H1 (cell line): Measurements from ENCODE around the gene MAGOH. TPM values are rescaled to one million over a fixed set of nuclear protein-coding genes. Genes with fewer than 3 reads are reported as not detected.

ENCODE experiments used
- CTCF ChIA-PET: fragments of 300-600 bp; sonication (Branson Sonifier 250); formaldehyde crosslinking; loops from one replicate; lab custom pipeline; 2021; ENCODE audit not compliant: partially characterized antibody; lab: Charles Lee
- POLR2A ChIA-PET: fragments of 300-600 bp; sonication (Branson Sonifier 250); formaldehyde crosslinking; loops from one replicate; lab custom pipeline; 2021; ENCODE audit warnings: inconsistent platforms; ENCODE audit not compliant: partially characterized antibody; lab: Charles Lee
- DNase-seq, 2 experiments: peaks; one replicate each; pipeline versions ENCODE4 v3.0.0 to v3.0.0-alpha.2; 2010 to 2022; ENCODE audit warnings: low spot score in 2 of 2, low read depth in 1 of 2, mixed read lengths in 1 of 2
- FAIRE-seq: peaks from 2 replicates; lab custom pipeline; 2011; peaks lifted over from hg19 to GRCh38; lab: Jason Lieb, UNC
- H2AFZ ChIP-seq: 2 replicates; pipeline ENCODE4 v1.8.1; 2012; ENCODE audit warnings: low read length, inconsistent platforms
- H2AK5ac ChIP-seq: 2 replicates; pipeline ENCODE4 v1.6.1; 2013; ENCODE audit warnings: low read depth, low read length
- H2BK120ac ChIP-seq: replicated peaks from 2 replicates; pipeline ENCODE3; 2013; ENCODE audit warnings: low read depth, low read length, inconsistent platforms
- H2BK12ac ChIP-seq: 2 replicates; pipeline ENCODE4 v1.6.1; 2013; ENCODE audit warnings: low read depth, low read length
- H2BK15ac ChIP-seq: 2 replicates; pipeline ENCODE4 v1.6.1; 2013; ENCODE audit warnings: low read length
- H2BK20ac ChIP-seq: 2 replicates; pipeline ENCODE4 v1.6.1; 2013; ENCODE audit warnings: low read length
- H2BK5ac ChIP-seq: 2 replicates; pipeline ENCODE4 v1.6.1; 2013; ENCODE audit warnings: low read depth, low read length
- H3K14ac ChIP-seq: 2 replicates; pipeline ENCODE4 v1.6.1; 2013; ENCODE audit warnings: inconsistent platforms; ENCODE audit not compliant: insufficient read length
- H3K18ac ChIP-seq: 2 replicates; pipeline ENCODE4 v1.6.1; 2013; ENCODE audit warnings: low read length; ENCODE audit errors: extremely low read depth
- H3K23ac ChIP-seq: 2 replicates; pipeline ENCODE4 v1.6.1; 2013; ENCODE audit warnings: inconsistent platforms; ENCODE audit not compliant: insufficient read length
- H3K23me2 ChIP-seq: 2 replicates; pipeline ENCODE4 v1.6.1; 2013; ENCODE audit warnings: low read depth, low read length
- H3K27ac ChIP-seq: 2 replicates; pipeline ENCODE4 v1.6.1; 2011; ENCODE audit warnings: low read depth, low read length, inconsistent platforms
- H3K27me3 ChIP-seq, 4 experiments: replicated peaks in 1 of 4; 1 replicate in 1 of 4; 2 replicates in 3 of 4; pipeline versions ENCODE4 v1.6.1 to v1.8.1; 2011 to 2013; ENCODE audit warnings: low read length in 3 of 4, mild to moderate bottlenecking in 3 of 4, inconsistent platforms in 2 of 4, mixed read lengths in 2 of 4, moderate library complexity in 1 of 4; ENCODE audit not compliant: control insufficient read depth in 3 of 4, insufficient read depth in 3 of 4; ENCODE audit errors: extremely low read depth in 1 of 4
- H3K36me3 ChIP-seq, 4 experiments: 2 replicates each; pipeline versions ENCODE4 v1.6.1 to v1.8.1; 2011 to 2013; ENCODE audit warnings: mild to moderate bottlenecking in 4 of 4, low read length in 3 of 4, moderate library complexity in 2 of 4, control low read depth in 1 of 4, inconsistent platforms in 1 of 4; ENCODE audit not compliant: insufficient read depth in 4 of 4, control insufficient read depth in 2 of 4
- H3K4ac ChIP-seq: replicated peaks from 2 replicates; pipeline ENCODE3; 2013; ENCODE audit warnings: low read length, low read depth, mixed read lengths, inconsistent platforms; ENCODE audit not compliant: insufficient read length
- H3K4me1 ChIP-seq, 4 experiments: replicated peaks in 1 of 4; 1 replicate in 1 of 4; 2 replicates in 3 of 4; pipeline versions ENCODE4 v1.6.1 to v1.8.1; 2011 to 2013; ENCODE audit warnings: low read length in 3 of 4, inconsistent platforms in 2 of 4, mixed read lengths in 1 of 4; ENCODE audit not compliant: insufficient read depth in 4 of 4, control insufficient read depth in 3 of 4
- H3K4me2 ChIP-seq, 2 experiments: 2 replicates each; pipeline versions ENCODE4 v1.6.1 to v1.8.1; 2011 to 2013; ENCODE audit warnings: low read depth in 2 of 2, low read length in 2 of 2, control low read depth in 1 of 2, inconsistent platforms in 1 of 2, mild to moderate bottlenecking in 1 of 2; ENCODE audit not compliant: insufficient read depth in 1 of 2
- H3K4me3 ChIP-seq, 4 experiments: fragments of 200-600, 300-600 bp in 1 of 4; sonication (generic), shearing (Covaris generic), sonication (Bioruptor Twin) in 1 of 4; 2 replicates each; pipeline versions ENCODE4 v1.5.1 to v1.8.1; 2011 to 2016; ENCODE audit warnings: low read length in 4 of 4, low read depth in 3 of 4, control low read depth in 2 of 4, inconsistent platforms in 2 of 4, mild to moderate bottlenecking in 2 of 4, mixed read lengths in 1 of 4, moderate library complexity in 1 of 4; ENCODE audit not compliant: insufficient read depth in 2 of 4; ENCODE audit errors: extremely low read depth in 1 of 4
- H3K56ac ChIP-seq: replicated peaks from 2 replicates; pipeline ENCODE3; 2013; ENCODE audit warnings: low read depth, mild to moderate bottlenecking, mixed read lengths, low read length, inconsistent platforms; ENCODE audit not compliant: insufficient read length
- H3K79me1 ChIP-seq: 2 replicates; pipeline ENCODE4 v1.6.1; 2013; ENCODE audit warnings: low read depth, low read length, control low read depth
- H3K79me2 ChIP-seq, 2 experiments: 2 replicates each; pipeline versions ENCODE4 v1.6.1 to v1.8.1; 2012 to 2013; ENCODE audit warnings: low read length in 2 of 2, mild to moderate bottlenecking in 2 of 2, inconsistent platforms in 1 of 2; ENCODE audit not compliant: insufficient read depth in 2 of 2, control insufficient read depth in 1 of 2
- H3K9ac ChIP-seq, 4 experiments: replicated peaks in 1 of 4; 1 replicate in 1 of 4; 2 replicates in 3 of 4; pipeline versions ENCODE4 v1.6.1 to v1.8.1; 2011 to 2013; ENCODE audit warnings: low read depth in 3 of 4, low read length in 3 of 4, control low read depth in 2 of 4, mild to moderate bottlenecking in 2 of 4, moderate library complexity in 2 of 4, inconsistent platforms in 1 of 4; ENCODE audit errors: extremely low read depth in 1 of 4
- H3K9me3 ChIP-seq, 2 experiments: 2 replicates each; pipeline versions ENCODE4 v1.6.1 to v1.8.1; 2012 to 2013; ENCODE audit warnings: mild to moderate bottlenecking in 2 of 2, moderate library complexity in 2 of 2, control low read depth in 1 of 2, inconsistent platforms in 1 of 2, low read depth in 1 of 2, low read length in 1 of 2, mixed read lengths in 1 of 2; ENCODE audit not compliant: insufficient read depth in 2 of 2
- H4K20me1 ChIP-seq, 2 experiments: replicated peaks in 1 of 2; 2 replicates each; pipeline versions ENCODE3 to v1.8.1; 2011 to 2013; ENCODE audit warnings: inconsistent platforms in 2 of 2, low read length in 2 of 2, mild to moderate bottlenecking in 1 of 2; ENCODE audit not compliant: insufficient read depth in 2 of 2, control insufficient read depth in 1 of 2
- H4K5ac ChIP-seq: 2 replicates; pipeline ENCODE4 v1.6.1; 2013; ENCODE audit warnings: low read length, low read depth, mixed read lengths, inconsistent platforms; ENCODE audit not compliant: insufficient read length
- H4K8ac ChIP-seq: 2 replicates; pipeline ENCODE4 v1.8.0; 2013; ENCODE audit warnings: mild to moderate bottlenecking, moderate library complexity, low read length, inconsistent platforms; ENCODE audit not compliant: insufficient read depth; ENCODE audit errors: extremely low read depth
- H4K91ac ChIP-seq: replicated peaks from 2 replicates; pipeline ENCODE3; 2013; ENCODE audit warnings: low read length, mixed read lengths, inconsistent platforms; ENCODE audit not compliant: insufficient read length
- CHD1 ChIP-seq: IDR thresholded peaks from 2 replicates; pipeline ENCODE4 v1.6.1; 2012; ENCODE audit warnings: low read depth, low read length, improper control_type of control experiment
- JUN ChIP-seq: IDR thresholded peaks from 2 replicates; pipeline ENCODE4 v1.6.1; 2011; ENCODE audit warnings: low read depth, mild to moderate bottlenecking, improper control_type of control experiment, low read length
- KDM5A ChIP-seq: fragments of 200-600 bp; IDR thresholded peaks from 2 replicates; pipeline ENCODE4 v1.7.1; 2012; ENCODE audit warnings: mild to moderate bottlenecking, low read length, inconsistent platforms, mixed read lengths
- NANOG ChIP-seq: IDR thresholded peaks from 2 replicates; pipeline ENCODE4 v1.6.1; 2011; ENCODE audit warnings: low read length, low read depth, mild to moderate bottlenecking, inconsistent platforms; ENCODE audit not compliant: insufficient read depth, poor library complexity, severe bottlenecking
- NRF1 ChIP-seq: IDR thresholded peaks from 2 replicates; pipeline ENCODE4 v1.6.1; 2011; ENCODE audit warnings: mild to moderate bottlenecking, low read depth, low read length, improper control_type of control experiment
- POLR2A ChIP-seq, 2 experiments: IDR thresholded peaks; 1 replicate in 1 of 2; 2 replicates in 1 of 2; pipeline ENCODE4 v1.6.1; 2011; ENCODE audit warnings: low read depth in 2 of 2, low read length in 2 of 2, mild to moderate bottlenecking in 2 of 2; ENCODE audit errors: control extremely low read depth in 1 of 2
- POU5F1 ChIP-seq: IDR thresholded peaks from 2 replicates; pipeline ENCODE4 v1.6.1; 2011; ENCODE audit warnings: low read depth, mild to moderate bottlenecking, low read length, moderate library complexity
- RBBP5 ChIP-seq: IDR thresholded peaks from 2 replicates; pipeline ENCODE4 v1.7.1; 2012; ENCODE audit warnings: low read depth, mild to moderate bottlenecking, inconsistent platforms, low read length, moderate library complexity, borderline replicate concordance
- RXRA ChIP-seq: IDR thresholded peaks from 2 replicates; pipeline ENCODE4 v1.6.1; 2011; ENCODE audit warnings: low read depth, mild to moderate bottlenecking, low read length, moderate library complexity; ENCODE audit not compliant: insufficient read depth
- SAP30 ChIP-seq: fragments of 300-600 bp; sonication (generic); IDR thresholded peaks from 2 replicates; pipeline ENCODE4 v1.7.1; 2012; ENCODE audit warnings: low read length, moderate library complexity, mild to moderate bottlenecking, inconsistent platforms; ENCODE audit not compliant: insufficient read depth, insufficient replicate concordance
- SRF ChIP-seq: IDR thresholded peaks from 2 replicates; pipeline ENCODE4 v1.6.1; 2011; ENCODE audit warnings: mild to moderate bottlenecking, low read depth, low read length, moderate library complexity
- SUZ12 ChIP-seq: fragments of 200-600 bp; sonication (generic); IDR thresholded peaks from 2 replicates; pipeline ENCODE4 v1.6.1; 2012; ENCODE audit warnings: mild to moderate bottlenecking, inconsistent platforms, low read length, moderate library complexity, mixed read lengths
- whole genome bisulfite sequencing, 2 experiments: shearing (Covaris generic) in 1 of 2; methylation state at CpG; one replicate each; pipeline versions ENCODE4 v1.1.6 to v1.1.7; 2013 to 2015; ENCODE audit warnings: low lambda C conversion rate in 2 of 2, mixed read lengths in 2 of 2, inconsistent platforms in 1 of 2, low coverage in 1 of 2, missing lambda C conversion rate in 1 of 2; ENCODE audit not compliant: insufficient replicate concordance in 2 of 2, insufficient coverage in 1 of 2, insufficient read length in 1 of 2; ENCODE audit errors: extremely low coverage in 1 of 2, missing lambda C conversion rate in 1 of 2; 5-methylcytosine and 5-hydroxymethylcytosine counted together
- polyA plus RNA-seq, 7 experiments: library from polyadenylated mRNA; depleted of rRNA in 3 of 7; stranded (reverse) in 5 of 7; unstranded in 2 of 7; fragments of >200 nt in 5 of 7; fragments of 200-250 nt in 2 of 7; gene quantifications; 1 replicate in 5 of 7; 2 replicates in 1 of 7; 4 replicates in 1 of 7; pipeline versions ENCODE4 v1.2.1 to v1.2.3, GENCODE V29; 2011 to 2013; ENCODE audit warnings: missing spikeins in 2 of 7, mixed read lengths in 2 of 7
- total RNA-seq: library from RNA; stranded (reverse); fragmentation: NEBNext Ultra II Directional; extraction: Animal tissue kit (Norgen Biotek cat#: 25700); gene quantifications from 2 replicates; pipeline ENCODE4 v1.2.1, GENCODE V29; 2021

Gene MAGOH
- total and polyA plus RNA-seq, 2 of the 8 experiments (the other 6 are each of a cell fraction or from before 2014, with no cell fraction given): 46.9 to 74.3 TPM

DNA sequence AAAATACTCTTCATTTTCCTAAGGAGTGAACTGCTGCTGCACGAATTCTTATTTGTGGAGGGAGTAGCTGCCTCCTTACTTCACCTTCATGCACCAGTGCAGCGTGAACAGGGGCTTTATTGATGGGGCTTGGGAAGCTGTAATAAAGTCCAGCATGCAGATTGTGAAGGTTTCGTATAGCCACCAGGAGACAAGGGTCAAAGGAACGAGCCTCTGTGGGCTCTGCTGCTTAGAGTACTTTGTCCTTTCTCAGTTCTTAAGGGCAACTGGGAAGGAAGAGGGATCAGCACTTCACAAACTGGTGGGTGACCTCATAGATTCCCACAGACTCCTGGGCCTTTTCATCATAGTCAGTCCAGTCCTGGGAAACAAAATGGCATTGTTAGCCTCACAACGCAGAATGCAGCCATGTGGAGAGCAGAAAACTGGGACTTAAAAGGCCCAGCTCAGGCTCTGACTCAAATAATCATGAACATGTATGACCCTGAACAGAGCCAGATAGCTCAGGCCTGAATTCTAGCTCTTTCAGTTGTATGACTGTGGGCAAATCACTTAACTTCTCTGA is 23.9 kb downstream of the MAGOH start:
- no peak overlapping the region for H3K23ac ChIP-seq
- H3K23me2 ChIP-seq: no peaks in the 10 kb centered on the region; the same call in 1 of the 2 replicates
- H4K91ac ChIP-seq: no peak overlapping the region
- WGBS, 2 experiments: 89% methylated on average over 5 of the region's 5 CpGs; no CpG with 5 or more reads in 1 of the 2 experiments
- ChIA-PET CTCF (no interaction called here), POLR2A (interaction anchor here (1.0 to 1.7 kb wide), 4 partner anchors 10 to 21 kb away, joined by 4 to 5 read pairs (median 4); no protein-coding TSS in a partner anchor)
- no peak overlapping the region for H3K4me2 ChIP-seq
- H3K4ac ChIP-seq: no peak overlapping the region
- no peak overlapping the region for H3K18ac ChIP-seq
- TF ChIP-seq SUZ12 (no peak), KDM5A (no peak), SAP30 (no peak), RBBP5 (no peak), RXRA (no peak), JUN (no peak), POLR2A (IDR thresholded peaks at IDR 0.05; ENCODE audit: control extremely low read depth in 1 of 2, low read depth in 2 of 2, low read length in 2 of 2) (no peak), SRF (no peak), NANOG (no peak), NRF1 (no peak), CHD1 (no peak), POU5F1 (no peak)
- H3K4me3 ChIP-seq: no peak overlapping the region
- H4K20me1 ChIP-seq: peaks cover 0 to 5% of the 10 kb centered on the region in 2 experiments
- H3K14ac ChIP-seq: no peak overlapping the region
- H3K9ac ChIP-seq: no peak overlapping the region
- no peak overlapping the region for H2BK12ac ChIP-seq
- H3K79me2 ChIP-seq: peaks cover 0 to 6% of the 10 kb centered on the region in 2 experiments; a peak in 1 of 4 replicates
- H2BK20ac ChIP-seq: no peak overlapping the region
- H3K79me1 ChIP-seq: peaks cover 2% of the 10 kb centered on the region; the same call in 1 of the 2 replicates
- H3K27ac ChIP-seq: no peak overlapping the region
- no peaks in the 10 kb centered on the region for H3K27me3 ChIP-seq
- H2BK15ac ChIP-seq: no peak overlapping the region
- no peak overlapping the region for H4K5ac ChIP-seq
- no peak overlapping the region for H2AFZ ChIP-seq
- H2BK5ac ChIP-seq: no peak overlapping the region
- FAIRE-seq: no peak
- H4K8ac ChIP-seq: no peak overlapping the region
- H3K4me1 ChIP-seq: no peaks in the 10 kb centered on the region
- H2BK120ac ChIP-seq: no peak overlapping the region
- no peak for DNase-seq
- peaks cover 11 to 71% (median 25%) of the 10 kb centered on the region in 4 experiments for H3K36me3 ChIP-seq
- H3K9me3 ChIP-seq: no peaks in the 10 kb centered on the region
- no peak overlapping the region for H3K56ac ChIP-seq
- H2AK5ac ChIP-seq: no peak overlapping the region
